Head of caudate nucleus (tissue), 42 donors: ENCODE data around the gene ZNF496.

Experiments
- DNase-seq, 42 donors: peaks; one replicate each; pipeline versions ENCODE4 v3.0.0 to v3.0.0-alpha.2; 2020 to 2021; ENCODE audit warnings: mixed read lengths in 7 of 42
- intact Hi-C: fragments of 100-400 bp; cut with DNase I; formaldehyde crosslinking; loops from one replicate; pipeline ENCODE4 v1.15.0; 2022

ZNF496 gene

DNA sequence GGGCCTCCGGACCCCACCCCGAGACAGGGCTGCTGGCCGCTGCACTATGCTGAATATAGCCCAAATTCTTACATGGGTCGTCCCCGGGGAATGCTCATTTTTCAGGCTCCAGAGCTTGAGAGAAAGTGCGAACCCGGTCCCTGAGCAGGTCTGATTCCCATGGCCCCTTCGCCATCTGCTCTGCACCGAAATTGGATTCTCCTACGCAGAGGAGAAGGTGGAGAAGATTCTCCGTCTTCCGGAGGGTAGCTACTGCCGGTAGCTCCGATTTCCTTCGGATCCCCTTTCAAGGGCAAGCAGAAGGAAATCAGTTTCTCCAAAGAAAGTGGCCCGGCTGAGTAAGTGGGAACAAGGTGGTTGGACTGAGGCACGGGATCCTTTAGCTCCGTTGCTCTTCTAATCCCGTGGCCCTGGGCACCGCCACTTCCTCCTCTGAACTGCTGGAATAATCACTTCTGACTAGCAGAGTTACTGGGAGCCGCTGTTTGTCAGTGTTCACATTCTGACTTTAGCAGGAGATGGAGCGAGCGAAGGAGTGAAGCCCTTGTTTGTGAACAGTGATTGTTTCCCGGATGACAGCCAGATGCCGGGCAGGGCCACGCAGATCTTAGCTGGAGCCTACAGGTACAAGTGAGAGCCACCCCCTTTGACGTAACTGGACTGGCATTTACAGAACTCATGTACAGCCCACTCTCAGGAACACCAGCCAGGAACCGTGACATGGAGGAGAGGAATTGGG lies 1.1 kb upstream of the ZNF496 start:
- intact Hi-C loops: no loop called here
- peak in 41 of 42 donors; percentile 20 to 72 (median 43) for DNase-seq

DNA sequence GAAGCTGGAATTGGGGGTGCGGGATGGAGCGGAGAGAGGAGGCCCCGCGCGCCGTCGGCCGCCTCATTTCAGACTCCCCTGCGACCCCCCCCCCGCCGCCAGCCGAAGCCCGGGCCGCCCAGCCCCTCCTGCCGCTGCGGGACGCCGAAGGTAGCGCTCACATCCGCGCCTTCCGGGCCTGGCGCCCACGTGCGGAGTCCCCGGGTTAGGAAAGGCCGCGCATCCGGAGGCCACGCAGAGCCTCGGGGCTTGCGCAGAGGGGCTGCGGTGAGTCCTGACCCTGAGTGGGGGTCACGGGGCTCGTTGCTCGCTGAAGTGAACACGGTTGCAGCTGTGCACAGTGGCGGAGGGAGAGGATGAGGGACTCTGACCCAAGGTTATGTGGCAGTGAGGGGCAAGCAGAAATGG lies 552 bp upstream of the ZNF496 start:
- DNase-seq: peak in 38 of 42 donors; percentile 22 to 74 (median 48)
- intact Hi-C loops: no loop called here

DNA sequence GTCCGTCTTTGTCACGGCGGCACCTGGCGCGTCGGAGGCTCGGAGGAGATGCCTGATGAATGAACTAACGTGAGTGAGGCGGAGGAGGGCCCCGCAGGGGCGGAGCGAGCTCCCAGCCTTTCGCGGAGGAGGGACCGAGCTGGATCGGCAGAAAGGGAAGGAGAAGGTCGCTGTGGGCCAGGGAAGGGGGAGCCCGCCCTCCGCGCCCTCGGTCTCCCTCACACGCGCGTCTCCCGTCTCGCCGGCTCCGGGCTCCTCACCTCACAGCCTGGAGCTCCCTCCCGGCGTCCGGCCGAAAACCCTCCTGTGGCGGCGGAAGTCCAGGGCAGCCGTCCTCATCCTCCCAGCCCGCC lies 519 bp downstream of the ZNF496 start:
- intact Hi-C loops: no loop called here
- DNase-seq: peak; percentile 27 to 92 (median 78)

- intact Hi-C loops: no loop called here
- no peak for DNase-seq
Measured at GRCh38 chr1:247330548-247331171, 1.0 kb downstream of the ZNF496 start.

GRCh38 chr1:247329097-247329617 lies 2.5 kb downstream of the ZNF496 start:
- intact Hi-C loops: no loop called here

DNA sequence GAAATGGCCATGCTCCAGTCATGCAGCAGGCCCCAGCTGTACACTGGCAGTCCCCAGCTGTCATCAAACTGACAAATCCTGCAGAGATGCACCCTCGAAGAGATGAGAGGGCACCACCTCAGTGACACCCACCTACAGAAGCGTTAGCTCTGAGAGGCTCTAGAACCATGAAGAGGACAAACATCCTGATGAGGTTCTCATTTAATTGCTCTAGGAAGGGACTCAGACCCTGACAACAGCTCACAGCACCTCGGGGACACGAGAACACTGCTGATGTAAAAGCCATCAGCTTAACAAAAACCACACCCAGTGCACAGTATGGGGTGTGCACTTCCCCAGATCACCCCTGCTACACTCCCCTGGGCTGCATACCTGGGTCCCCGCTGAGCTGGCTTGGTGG lies 3.4 kb downstream of the ZNF496 start:
- DNase-seq: no peak
- intact Hi-C loops: no loop called here

More at GRCh38 chr1:247329097-247329617, 2.5 kb downstream of the ZNF496 start:
- no peak for DNase-seq

DNA sequence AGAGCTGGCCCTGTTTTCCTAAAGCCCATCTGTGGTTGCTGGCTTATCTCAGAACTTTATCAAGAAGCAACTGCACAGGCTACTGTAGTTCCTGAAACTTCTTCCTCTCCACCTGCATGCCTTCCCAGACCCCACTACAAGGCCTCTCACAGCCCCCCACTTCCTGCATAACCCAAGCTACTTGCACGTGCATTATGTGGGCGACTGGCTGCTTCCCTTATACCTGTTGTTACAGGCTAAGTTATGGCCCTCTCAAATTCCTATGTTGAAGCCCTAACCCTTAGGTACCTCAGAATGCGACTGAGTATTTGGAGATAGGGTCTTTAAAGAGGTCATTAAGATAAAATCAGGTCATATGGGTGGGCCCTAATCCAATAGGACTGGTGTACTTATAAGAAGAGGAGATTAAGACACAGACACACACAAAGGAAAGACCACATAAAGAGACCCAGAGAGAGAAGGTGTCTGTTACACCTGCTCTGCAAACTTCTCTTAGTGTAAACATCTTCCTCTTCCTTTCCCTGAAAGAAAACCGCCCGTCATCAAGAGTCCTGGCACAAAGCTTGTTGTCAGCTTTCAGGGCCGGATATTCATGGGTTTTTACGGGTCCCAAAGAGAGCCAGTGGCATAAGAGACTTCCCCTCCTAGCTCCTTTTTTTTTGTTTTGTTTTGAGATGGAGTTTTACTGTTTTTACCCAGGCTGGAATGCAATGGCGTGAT lies 5.1 kb downstream of the ZNF496 start:
- intact Hi-C loops: no loop called here
- no peak for DNase-seq

DNA sequence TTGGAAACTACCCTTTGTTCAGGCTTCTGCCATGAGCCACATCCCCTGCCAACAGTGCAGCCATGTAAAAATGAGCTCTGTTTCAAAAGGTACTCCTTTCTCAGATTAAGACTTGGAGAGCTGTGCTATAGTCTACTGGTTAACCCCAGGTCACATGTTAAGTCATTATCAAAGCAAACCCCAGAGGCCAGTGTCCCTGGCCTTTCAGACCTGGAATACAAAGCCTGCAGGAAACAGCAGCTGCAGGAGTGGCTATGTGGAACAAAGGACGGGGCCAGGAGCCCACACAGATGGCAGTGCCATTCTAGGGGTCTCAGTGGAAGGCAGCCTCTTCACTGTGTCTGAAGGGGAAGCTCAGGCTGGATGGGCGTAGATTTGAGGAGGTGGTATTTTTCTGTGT lies 6.7 kb downstream of the ZNF496 start:
- intact Hi-C loops: no loop called here
- DNase-seq: no peak

- intact Hi-C loops: no loop called here
- no peak for DNase-seq
Measured at GRCh38 chr1:247324204-247324787, 7.4 kb downstream of the ZNF496 start.

GRCh38 chr1:247322849-247323586 lies 8.6 kb downstream of the ZNF496 start:
- intact Hi-C loops: no loop called here
- no peak for DNase-seq

GRCh38 chr1:247322442-247322841 lies 9.2 kb downstream of the ZNF496 start:
- peak in 1 of 42 donors; percentile 18 for DNase-seq

DNA sequence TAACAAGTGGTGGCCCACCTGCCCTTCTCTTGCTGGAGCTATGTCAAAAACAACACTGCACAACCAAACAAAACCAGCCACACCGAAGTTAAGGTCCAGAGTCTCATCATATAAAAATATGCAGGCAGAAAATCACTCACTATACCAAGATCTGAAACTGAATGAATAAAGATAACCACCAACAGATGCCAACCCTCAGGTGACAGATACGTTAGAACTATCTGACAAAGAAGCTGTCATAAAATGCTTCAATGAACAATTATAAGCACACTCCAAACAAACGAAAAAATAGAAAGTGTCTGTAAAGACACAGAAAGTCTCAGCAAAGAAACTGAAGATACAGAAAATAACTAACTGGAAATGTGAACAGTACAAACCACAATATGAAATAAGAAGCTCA lies 14.0 kb downstream of the ZNF496 start:
- no peak for DNase-seq
- intact Hi-C loops: no loop called here

More at GRCh38 chr1:247322442-247322841, 9.2 kb downstream of the ZNF496 start:
- intact Hi-C loops: no loop called here

- no peak for DNase-seq
- intact Hi-C loops: no loop called here
Measured at GRCh38 chr1:247316590-247317197, 15.0 kb downstream of the ZNF496 start.

- intact Hi-C loops: no loop called here
- no peak for DNase-seq
Measured at GRCh38 chr1:247304031-247304430, 27.6 kb downstream of the ZNF496 start.

- no peak for DNase-seq
Measured at GRCh38 chr1:247303216-247303615, 28.5 kb downstream of the ZNF496 start.

DNA sequence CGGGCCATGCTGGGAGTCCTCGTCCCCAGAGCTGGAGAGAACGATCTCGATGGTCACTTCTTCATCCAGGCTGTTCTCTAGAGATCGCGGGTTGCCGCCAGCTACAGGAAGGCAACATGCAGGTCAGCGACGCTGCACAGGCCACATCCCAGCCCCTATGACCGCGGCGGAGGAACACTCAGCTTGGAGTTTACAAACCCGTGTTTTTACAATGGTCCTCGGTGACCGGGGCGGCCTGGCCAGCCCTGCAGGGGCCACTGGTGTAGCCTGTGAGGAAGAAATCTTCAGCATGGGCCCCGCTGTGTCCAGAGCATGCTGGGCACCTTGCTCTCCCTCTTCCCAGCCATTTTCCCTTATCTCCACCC lies 30.5 kb downstream of the ZNF496 start:
- peak in 1 of 42 donors; percentile 26 for DNase-seq
- intact Hi-C loops: no loop called here

More at GRCh38 chr1:247303216-247303615, 28.5 kb downstream of the ZNF496 start:
- intact Hi-C loops: no loop called here

GRCh38 chr1:247300491-247301175 lies 31.0 kb downstream of the ZNF496 start:
- intact Hi-C loops: no loop called here
- DNase-seq: peak in 1 of 42 donors; percentile 32
